Adrenal gland (tissue), 12 donors: ENCODE results near the gene TXLNA. TPM values are rescaled to one million over a fixed set of nuclear protein-coding genes. Genes with fewer than 3 reads are reported as not detected.
"Not testable (repeated sequence)": the region's sequence is repeated elsewhere in the genome, so short reads cannot be mapped to it uniquely, and the experiment has no call there.

Experiments used
- DNase-seq, 7 donors: peaks; one replicate each; pipeline ENCODE4 v3.0.0-alpha.2; 2019 to 2020
- H3K27ac ChIP-seq, 5 donors: fragments of 200-600 bp; sonication (generic) in 4 of 5; 1 replicate in 3 of 5; 2 replicates in 2 of 5; pipeline versions ENCODE4 v1.5.1 to v1.8.0; 2016 to 2020; ENCODE audit warnings: mild to moderate bottlenecking in 1 of 5
- H3K27me3 ChIP-seq: fragments of 200-600 bp; 2 replicates; pipeline ENCODE4 v1.8.0; 2021
- H3K36me3 ChIP-seq, 2 donors: fragments of 200-600 bp; replicated peaks in 1 of 2; 1 replicate in 1 of 2; 2 replicates in 1 of 2; pipeline versions ENCODE4 v1.5.1 to v1.8.0; 2018 to 2022
- H3K4me1 ChIP-seq, 2 donors: fragments of 200-600 bp; replicated peaks in 1 of 2; 1 replicate in 1 of 2; 2 replicates in 1 of 2; pipeline versions ENCODE4 v1.5.1 to v1.8.0; 2018 to 2021
- H3K4me3 ChIP-seq, 4 donors: fragments of 200-600 bp; sonication (generic) in 3 of 4; one replicate each; pipeline ENCODE4 v1.5.1; 2016 to 2018
- H3K9me3 ChIP-seq, 3 donors: fragments of 200-600 bp; sonication (generic) in 1 of 3; replicated peaks in 1 of 3; 1 replicate in 2 of 3; 2 replicates in 1 of 3; pipeline versions ENCODE4 v1.5.1 to v1.8.0; 2016 to 2021
- CTCF ChIP-seq, 6 experiments: fragments of 450-650 bp in 4 of 6; fragments of 200-600 bp in 2 of 6; sonication (generic) in 1 of 6; IDR thresholded peaks; 1 replicate in 5 of 6; 2 replicates in 1 of 6; pipeline versions ENCODE4 v1.5.1 to v1.8.0; 2016 to 2021; ENCODE audit warnings: antibody characterized with exemption in 6 of 6, mild to moderate bottlenecking in 2 of 6, moderate library complexity in 1 of 6
- POLR2A ChIP-seq, 2 donors: fragments of 450-650 bp; IDR thresholded peaks; one replicate each; pipeline ENCODE4 v1.6.1; 2017; ENCODE audit warnings: antibody characterized with exemption in 2 of 2, mild to moderate bottlenecking in 2 of 2, moderate library complexity in 1 of 2
- WGBS, 4 donors: extraction: QIAGEN DNeasy Blood & Tissue Kit in 2 of 4; methylation state at CpG; one replicate each; pipeline versions ENCODE4 v1.1.5 to v1.1.7; 2013 to 2017; 5-methylcytosine and 5-hydroxymethylcytosine counted together
- intact Hi-C, 2 donors: fragments of 100-400 bp; cut with DNase I; formaldehyde crosslinking; loops; one replicate each; pipeline versions ENCODE4 v1.14.1 to v1.15.0; 2022 to 2023
- polyA plus RNA-seq, 3 donors: library from polyadenylated mRNA; stranded (reverse); fragments of 200-250 nt in 2 of 3; fragments of 350-450 nt in 1 of 3; fragmentation: Illumina TruSeq in 1 of 3; extraction: RNeasy Lipid Tissue Mini Kit (QIAGEN cat#74804) in 1 of 3; gene quantifications; one replicate each; pipeline ENCODE4 v1.2.3, GENCODE V29; 2013 to 2014
- total RNA-seq, 9 donors: library from RNA; depleted of rRNA in 4 of 9; stranded (reverse); fragments of >200 nt in 4 of 9; fragments of 120-200 nt in 1 of 9; fragmentation: NEBNext Ultra II Directional in 1 of 9; extraction: Animal tissue kit (Norgen Biotek cat#: 25700) in 1 of 9; gene quantifications; one replicate each; pipeline versions ENCODE4 v1.1.0 to v1.2.4, GENCODE V29; 2013 to 2023
- donor health status: healthy with polysubstance abuse.
- donor health status: Bipolar disorder and iron deficiency.
- donor health status: DM: yes; HTN: yes; CAD: no.
- donor health status: DM: no; HTN: no; CAD: no.
- donor health status: DM: no; HTN: no; CAD: no.
- donor health status: DM: yes; HTN: yes; CAD: no.

TXLNA gene
- total and polyA plus RNA-seq, 12 donors, result 14.9 to 97.4 (median 62.3) TPM

GRCh38 chr1:32142446-32143301, 36.8 kb upstream of the TXLNA start:
- Histone ChIP-seq H3K9me3 (no peaks in the 10 kb centered on the region), H3K4me3 (no peak overlapping the region), H3K4me1 (peaks cover 0 to 12% of the 10 kb centered on the region in 2 donors), H3K36me3 (no peaks in the 10 kb centered on the region), H3K27me3 (no peaks in the 10 kb centered on the region), H3K27ac (peak overlapping the region in 3 of 5 donors; percentile 40 to 60 (median 45))
- no peak for TF ChIP-seq POLR2A (IDR thresholded peaks at IDR 0.05)
- intact Hi-C loops, result no loop called here
- DNase-seq, result peak; percentile 53 to 85 (median 79)
- 58 to 79% (median 60%) methylated on average over 4 to 6 of the region's 6 CpGs for WGBS, 4 donors

GRCh38 chr1:32143302-32143695, 36.2 kb upstream of the TXLNA start:
- peaks cover 0 to 12% of the 10 kb centered on the region in 2 donors for H3K4me1 ChIP-seq
- H3K36me3 ChIP-seq, H3K27me3 ChIP-seq, DNase-seq, H3K9me3 ChIP-seq, H3K4me3 ChIP-seq, intact Hi-C loops: not testable (repeated sequence)
- WGBS, 4 donors, result 78 to 91% (median 81%) methylated on average over 4 of the region's 4 CpGs
- peak overlapping the region in 3 of 5 donors; percentile 40 to 60 (median 45) for H3K27ac ChIP-seq

GRCh38 chr1:32144033-32144432, 35.4 kb upstream of the TXLNA start:
- peaks cover 0 to 12% of the 10 kb centered on the region in 2 donors for H3K4me1 ChIP-seq
- TF ChIP-seq CTCF (IDR thresholded peaks at IDR 0.05), result no peak
- no peak for TF ChIP-seq POLR2A (IDR thresholded peaks at IDR 0.05)
- intact Hi-C loops, result no loop called here
- no peak overlapping the region for H3K27ac ChIP-seq
- no peaks in the 10 kb centered on the region for H3K36me3 ChIP-seq
- H3K27me3 ChIP-seq, result no peaks in the 10 kb centered on the region
- H3K9me3 ChIP-seq, result no peaks in the 10 kb centered on the region
- 92 to 98% (median 94%) methylated on average over 3 of the region's 3 CpGs for WGBS, 4 donors
- H3K4me3 ChIP-seq, result no peak overlapping the region
- no peak for DNase-seq

- WGBS, 4 donors, result 97 to 98% (median 97%) methylated on average over 5 of the region's 5 CpGs
- H3K27me3 ChIP-seq, H3K9me3 ChIP-seq, intact Hi-C loops, H3K4me3 ChIP-seq, H3K27ac ChIP-seq, DNase-seq, H3K36me3 ChIP-seq: not testable (repeated sequence)
- peaks cover 0 to 19% of the 10 kb centered on the region in 2 donors for H3K4me1 ChIP-seq
These were observed 31.7 kb upstream of the TXLNA start for GRCh38 chr1:32147799-32148198.

GRCh38 chr1:32150847-32151246, 28.6 kb upstream of the TXLNA start:
- DNase-seq, result no peak
- intact Hi-C loops, result no loop called here
- WGBS, 4 donors, result 88 to 93% (median 90%) methylated on average over 8 to 9 of the region's 9 CpGs
- peaks cover 0 to 7% of the 10 kb centered on the region in 2 donors for H3K36me3 ChIP-seq
- H3K27ac ChIP-seq, result no peak overlapping the region
- TF ChIP-seq CTCF (IDR thresholded peaks at IDR 0.05), result no peak
- TF ChIP-seq POLR2A (IDR thresholded peaks at IDR 0.05), result no peak
- H3K9me3 ChIP-seq, result no peaks in the 10 kb centered on the region
- no peaks in the 10 kb centered on the region for H3K27me3 ChIP-seq
- H3K4me3 ChIP-seq, result no peak overlapping the region
- H3K4me1 ChIP-seq, result peaks cover 0 to 14% of the 10 kb centered on the region in 2 donors
